ENCODE measurements around the gene ZHX3.

Gene ZHX3

GRCh38 chr20:41223112-41223511 lies 94.4 kb downstream of the ZHX3 start:
- Histone ChIP-seq H3K36me3 (ENCODE audit: insufficient read depth, low read length) (peaks cover 7% of the 10 kb centered on the region; the same call in 1 of the 2 replicates), H3K4me3 (ENCODE audit: low read depth, low read length) (no peak overlapping the region), H3K79me2 (ENCODE audit: control insufficient read depth, insufficient read depth, low read length, unreplicated experiment) (peaks cover 20% of the 10 kb centered on the region), H3K27ac (ENCODE audit: low read depth, low read length) (no peak overlapping the region), H2AFZ (ENCODE audit: low read length, unreplicated experiment) (no peak overlapping the region), H3K4me1 (ENCODE audit: control insufficient read depth, insufficient read depth, low read length, unreplicated experiment) (peaks cover 3% of the 10 kb centered on the region), H3K27me3 (ENCODE audit: insufficient read depth, low read length) (no peaks in the 10 kb centered on the region)

GRCh38 chr20:41222703-41223102 lies 94.8 kb downstream of the ZHX3 start:
- H2AFZ ChIP-seq (ENCODE audit: low read length, unreplicated experiment), result no peak overlapping the region
- peaks cover 21% of the 10 kb centered on the region for H3K79me2 ChIP-seq (ENCODE audit: control insufficient read depth, insufficient read depth, low read length, unreplicated experiment)
- H3K36me3 ChIP-seq (ENCODE audit: insufficient read depth, low read length), result peaks cover 7% of the 10 kb centered on the region; the same call in 1 of the 2 replicates
- no peaks in the 10 kb centered on the region for H3K27me3 ChIP-seq (ENCODE audit: insufficient read depth, low read length)
- no peak overlapping the region for H3K27ac ChIP-seq (ENCODE audit: low read depth, low read length)
- no peak overlapping the region for H3K4me3 ChIP-seq (ENCODE audit: low read depth, low read length)
- H3K4me1 ChIP-seq (ENCODE audit: control insufficient read depth, insufficient read depth, low read length, unreplicated experiment), result peaks cover 3% of the 10 kb centered on the region

DNA sequence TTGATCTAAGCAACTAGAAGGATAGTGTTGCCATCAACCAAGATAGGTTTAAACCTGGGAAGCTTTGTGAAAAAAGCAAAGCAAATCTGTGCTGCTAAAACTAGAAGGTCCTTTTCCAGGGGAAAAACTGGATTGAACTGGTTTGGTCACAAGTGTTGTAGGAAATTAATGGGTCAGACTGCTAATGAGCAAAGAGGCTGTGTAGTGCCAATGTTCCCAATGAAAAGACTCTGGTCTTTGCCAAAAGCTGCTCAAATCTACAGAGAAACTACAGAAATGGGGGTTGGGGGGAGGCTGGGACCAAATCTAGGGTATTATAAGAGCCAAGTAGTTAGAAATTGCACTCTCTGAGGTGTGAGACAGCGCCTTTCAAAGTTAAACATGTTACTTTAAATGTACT lies 95.2 kb downstream of the ZHX3 start:
- H3K79me2 ChIP-seq (ENCODE audit: control insufficient read depth, insufficient read depth, low read length, unreplicated experiment), result peaks cover 23% of the 10 kb centered on the region
- peaks cover 3% of the 10 kb centered on the region for H3K4me1 ChIP-seq (ENCODE audit: control insufficient read depth, insufficient read depth, low read length, unreplicated experiment)
- no peak overlapping the region for H3K27ac ChIP-seq (ENCODE audit: low read depth, low read length)
- no peaks in the 10 kb centered on the region for H3K27me3 ChIP-seq (ENCODE audit: insufficient read depth, low read length)
- peaks cover 7% of the 10 kb centered on the region; the same call in 1 of the 2 replicates for H3K36me3 ChIP-seq (ENCODE audit: insufficient read depth, low read length)
- no peak overlapping the region for H3K4me3 ChIP-seq (ENCODE audit: low read depth, low read length)
- no peak overlapping the region for H2AFZ ChIP-seq (ENCODE audit: low read length, unreplicated experiment)

- peaks cover 27% of the 10 kb centered on the region for H3K79me2 ChIP-seq (ENCODE audit: control insufficient read depth, insufficient read depth, low read length, unreplicated experiment)
- H3K4me1 ChIP-seq (ENCODE audit: control insufficient read depth, insufficient read depth, low read length, unreplicated experiment), result peaks cover 3% of the 10 kb centered on the region
- peaks cover 7% of the 10 kb centered on the region; the same call in 1 of the 2 replicates for H3K36me3 ChIP-seq (ENCODE audit: insufficient read depth, low read length)
- no peak overlapping the region for H2AFZ ChIP-seq (ENCODE audit: low read length, unreplicated experiment)
- H3K4me3 ChIP-seq (ENCODE audit: low read depth, low read length), result no peak overlapping the region
- H3K27ac ChIP-seq (ENCODE audit: low read depth, low read length), result no peak overlapping the region
- no peaks in the 10 kb centered on the region for H3K27me3 ChIP-seq (ENCODE audit: insufficient read depth, low read length)
Observed at GRCh38 chr20:41221614-41222218, 95.8 kb downstream of the ZHX3 start.

DNA sequence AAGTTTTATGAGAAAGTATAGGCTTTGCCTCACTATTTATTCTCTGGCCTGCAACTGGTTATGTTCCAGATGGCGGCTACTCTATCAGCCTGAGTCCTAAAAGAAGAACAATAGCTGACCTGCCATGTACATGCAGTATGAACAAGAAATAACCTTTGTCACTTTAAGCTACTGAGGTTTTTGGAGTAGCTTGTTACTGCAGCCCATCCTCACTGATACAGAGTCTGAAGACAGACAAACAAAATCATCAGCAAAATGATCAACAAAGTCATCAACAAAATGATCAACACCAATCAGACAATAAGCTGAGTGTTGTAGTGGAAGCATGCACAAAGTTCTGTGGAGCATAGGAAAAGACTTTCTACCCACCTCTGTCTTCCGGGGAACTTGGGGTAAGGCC lies 97.7 kb downstream of the ZHX3 start:
- Histone ChIP-seq H3K4me1 (ENCODE audit: control insufficient read depth, insufficient read depth, low read length, unreplicated experiment) (peaks cover 3% of the 10 kb centered on the region), H3K27ac (ENCODE audit: low read depth, low read length) (no peak overlapping the region), H3K79me2 (ENCODE audit: control insufficient read depth, insufficient read depth, low read length, unreplicated experiment) (peaks cover 27% of the 10 kb centered on the region), H3K36me3 (ENCODE audit: insufficient read depth, low read length) (peaks cover 7% of the 10 kb centered on the region; the same call in 1 of the 2 replicates), H2AFZ (ENCODE audit: low read length, unreplicated experiment) (no peak overlapping the region), H3K4me3 (ENCODE audit: low read depth, low read length) (no peak overlapping the region), H3K27me3 (ENCODE audit: insufficient read depth, low read length) (no peaks in the 10 kb centered on the region)

DNA sequence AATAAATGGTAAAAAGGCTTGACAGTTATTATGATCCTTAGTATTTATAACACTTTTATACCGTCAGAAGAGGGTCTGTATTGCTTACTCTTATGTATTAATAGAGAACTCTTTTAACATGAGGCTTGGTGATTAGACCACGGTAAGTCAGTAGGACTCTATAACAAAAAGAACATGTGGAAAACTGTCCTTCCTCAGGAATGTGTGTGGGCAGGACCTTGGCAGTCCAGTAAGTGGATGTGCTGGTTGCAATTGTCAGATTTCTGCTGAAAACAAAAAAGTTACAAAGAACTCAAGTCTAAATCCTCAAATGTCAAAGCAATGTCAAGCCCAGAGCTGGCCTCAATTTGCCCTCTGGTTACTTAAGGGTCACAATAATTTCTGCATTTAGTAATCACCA lies 99.1 kb downstream of the ZHX3 start:
- Histone ChIP-seq H3K27ac (ENCODE audit: low read depth, low read length) (no peak overlapping the region), H3K4me1 (ENCODE audit: control insufficient read depth, insufficient read depth, low read length, unreplicated experiment) (peaks cover 6% of the 10 kb centered on the region), H3K4me3 (ENCODE audit: low read depth, low read length) (no peak overlapping the region), H3K36me3 (ENCODE audit: insufficient read depth, low read length) (peaks cover 7% of the 10 kb centered on the region; the same call in 1 of the 2 replicates), H3K27me3 (ENCODE audit: insufficient read depth, low read length) (no peaks in the 10 kb centered on the region), H2AFZ (ENCODE audit: low read length, unreplicated experiment) (no peak overlapping the region), H3K79me2 (ENCODE audit: control insufficient read depth, insufficient read depth, low read length, unreplicated experiment) (peaks cover 20% of the 10 kb centered on the region)

DNA sequence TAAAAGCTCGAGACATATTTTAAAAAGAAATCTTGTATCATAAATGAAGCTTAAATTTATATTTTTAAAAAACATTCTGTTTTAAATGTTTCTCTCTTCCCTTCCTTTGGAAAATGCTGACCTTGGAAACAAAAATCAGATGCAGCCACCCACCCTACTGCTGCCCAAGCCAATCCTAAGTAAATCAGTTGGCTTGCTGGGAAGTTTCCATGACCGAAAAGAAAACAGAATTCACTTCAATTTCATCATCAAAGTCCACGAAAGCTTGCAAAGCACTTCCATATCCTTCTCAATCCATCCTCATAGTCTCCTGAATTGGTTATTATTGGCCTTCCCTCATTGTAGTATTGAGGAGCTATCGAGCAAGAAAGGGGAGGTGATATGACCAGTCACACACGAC lies 100.1 kb downstream of the ZHX3 start:
- no peak overlapping the region for H3K27ac ChIP-seq (ENCODE audit: low read depth, low read length)
- H3K79me2 ChIP-seq (ENCODE audit: control insufficient read depth, insufficient read depth, low read length, unreplicated experiment), result peaks cover 20% of the 10 kb centered on the region
- no peak overlapping the region for H2AFZ ChIP-seq (ENCODE audit: low read length, unreplicated experiment)
- H3K4me1 ChIP-seq (ENCODE audit: control insufficient read depth, insufficient read depth, low read length, unreplicated experiment), result peaks cover 15% of the 10 kb centered on the region
- H3K27me3 ChIP-seq (ENCODE audit: insufficient read depth, low read length), result no peaks in the 10 kb centered on the region
- H3K4me3 ChIP-seq (ENCODE audit: low read depth, low read length), result no peak overlapping the region
- peaks cover 7% of the 10 kb centered on the region; the same call in 1 of the 2 replicates for H3K36me3 ChIP-seq (ENCODE audit: insufficient read depth, low read length)

- H3K79me2 ChIP-seq (ENCODE audit: control insufficient read depth, insufficient read depth, low read length, unreplicated experiment), result peaks cover 28% of the 10 kb centered on the region
- H3K27ac ChIP-seq (ENCODE audit: low read depth, low read length), result no peak overlapping the region
- peaks cover 2% of the 10 kb centered on the region; the same call in 1 of the 2 replicates for H3K36me3 ChIP-seq (ENCODE audit: insufficient read depth, low read length)
- H3K4me1 ChIP-seq (ENCODE audit: control insufficient read depth, insufficient read depth, low read length, unreplicated experiment), result peaks cover 15% of the 10 kb centered on the region
- no peak overlapping the region for H3K4me3 ChIP-seq (ENCODE audit: low read depth, low read length)
- H3K27me3 ChIP-seq (ENCODE audit: insufficient read depth, low read length), result no peaks in the 10 kb centered on the region
- H2AFZ ChIP-seq (ENCODE audit: low read length, unreplicated experiment), result no peak overlapping the region
Observed at GRCh38 chr20:41214666-41215065, 102.9 kb downstream of the ZHX3 start.

- peaks cover 25% of the 10 kb centered on the region for H3K79me2 ChIP-seq (ENCODE audit: control insufficient read depth, insufficient read depth, low read length, unreplicated experiment)
- H3K27ac ChIP-seq (ENCODE audit: low read depth, low read length), result no peak overlapping the region
- H3K4me1 ChIP-seq (ENCODE audit: control insufficient read depth, insufficient read depth, low read length, unreplicated experiment), result peaks cover 15% of the 10 kb centered on the region
- H3K4me3 ChIP-seq (ENCODE audit: low read depth, low read length), result no peak overlapping the region
- H3K27me3 ChIP-seq (ENCODE audit: insufficient read depth, low read length), result no peaks in the 10 kb centered on the region
- H2AFZ ChIP-seq (ENCODE audit: low read length, unreplicated experiment), result no peak overlapping the region
- no peaks in the 10 kb centered on the region for H3K36me3 ChIP-seq (ENCODE audit: insufficient read depth, low read length)
Observed at GRCh38 chr20:41214202-41214601, 103.3 kb downstream of the ZHX3 start.

DNA sequence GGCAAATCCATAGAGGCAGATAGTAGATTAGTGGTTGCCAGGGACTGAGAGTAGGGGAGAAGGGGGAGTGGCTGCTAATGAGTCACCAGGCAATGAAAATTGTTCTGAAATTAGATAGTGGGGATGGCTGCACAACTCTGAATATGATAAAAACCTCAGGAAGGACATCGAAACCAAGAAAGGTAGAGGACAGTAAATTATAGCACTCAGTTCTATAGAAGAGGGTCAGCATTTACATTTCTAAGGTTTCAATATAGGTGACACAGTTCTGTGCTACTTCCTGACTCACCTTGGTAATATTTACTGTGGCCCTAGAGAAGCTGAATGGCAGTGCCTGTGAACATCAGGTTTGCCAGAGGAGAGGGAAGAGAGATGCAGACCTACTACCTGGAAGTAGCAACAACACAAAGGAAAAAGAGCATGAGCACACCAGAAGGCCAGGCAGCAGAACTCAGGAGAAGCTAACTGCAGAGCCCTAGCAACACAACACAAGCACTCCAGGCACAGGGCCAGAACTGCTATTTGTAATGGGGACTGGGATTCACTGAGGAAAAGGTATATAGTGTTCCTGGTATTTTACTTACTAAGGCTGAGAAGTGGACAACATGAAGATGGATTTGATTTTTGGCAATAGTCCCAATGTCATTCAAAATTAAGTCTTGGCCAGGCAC lies 104.2 kb downstream of the ZHX3 start:
- no peaks in the 10 kb centered on the region for H3K36me3 ChIP-seq (ENCODE audit: insufficient read depth, low read length)
- H3K27ac ChIP-seq (ENCODE audit: low read depth, low read length), result no peak overlapping the region
- no peak overlapping the region for H2AFZ ChIP-seq (ENCODE audit: low read length, unreplicated experiment)
- H3K79me2 ChIP-seq (ENCODE audit: control insufficient read depth, insufficient read depth, low read length, unreplicated experiment), result peaks cover 22% of the 10 kb centered on the region
- no peaks in the 10 kb centered on the region for H3K27me3 ChIP-seq (ENCODE audit: insufficient read depth, low read length)
- peaks cover 11% of the 10 kb centered on the region for H3K4me1 ChIP-seq (ENCODE audit: control insufficient read depth, insufficient read depth, low read length, unreplicated experiment)
- H3K4me3 ChIP-seq (ENCODE audit: low read depth, low read length), result no peak overlapping the region

GRCh38 chr20:41205313-41205712 lies 112.2 kb downstream of the ZHX3 start:
- peaks cover 38% of the 10 kb centered on the region; the same call in 1 of the 2 replicates for H3K36me3 ChIP-seq (ENCODE audit: insufficient read depth, low read length)
- no peak overlapping the region for H3K4me3 ChIP-seq (ENCODE audit: low read depth, low read length)
- H3K4me1 ChIP-seq (ENCODE audit: control insufficient read depth, insufficient read depth, low read length, unreplicated experiment), result no peaks in the 10 kb centered on the region
- no peak overlapping the region for H3K27ac ChIP-seq (ENCODE audit: low read depth, low read length)
- no peaks in the 10 kb centered on the region for H3K27me3 ChIP-seq (ENCODE audit: insufficient read depth, low read length)
- no peak overlapping the region for H2AFZ ChIP-seq (ENCODE audit: low read length, unreplicated experiment)
- H3K79me2 ChIP-seq (ENCODE audit: control insufficient read depth, insufficient read depth, low read length, unreplicated experiment), result peaks cover 10% of the 10 kb centered on the region
